Epithelial cell of proximal tubule (primary cell): ENCODE data around the gene AAK1. TPM values are rescaled to one million over a fixed set of nuclear protein-coding genes. Genes with fewer than 3 reads are reported as not detected.

Source experiments
- DNase-seq: peaks from one replicate; pipeline ENCODE4 v3.0.0-alpha.2; 2011; ENCODE audit warnings: low read depth
- H3K4me3 ChIP-seq: 2 replicates; pipeline ENCODE4 v1.5.1; 2011; ENCODE audit warnings: low read depth, mild to moderate bottlenecking, low read length
- total RNA-seq: library from RNA; depleted of rRNA; stranded (reverse); fragments of >200 nt; gene quantifications from 2 replicates; pipeline ENCODE4 v1.2.3, GENCODE V29; 2015
- TF ChIP-seq, protein P1 (sequence below): conservative IDR thresholded peaks from 2 replicates; pipeline ENCODE4 v1.5.1; 2012; ENCODE audit warnings: low read depth, mild to moderate bottlenecking, low read length

The AAK1 gene
- total RNA-seq, 1 donor from 2014 or later: 32.2 TPM

DNA sequence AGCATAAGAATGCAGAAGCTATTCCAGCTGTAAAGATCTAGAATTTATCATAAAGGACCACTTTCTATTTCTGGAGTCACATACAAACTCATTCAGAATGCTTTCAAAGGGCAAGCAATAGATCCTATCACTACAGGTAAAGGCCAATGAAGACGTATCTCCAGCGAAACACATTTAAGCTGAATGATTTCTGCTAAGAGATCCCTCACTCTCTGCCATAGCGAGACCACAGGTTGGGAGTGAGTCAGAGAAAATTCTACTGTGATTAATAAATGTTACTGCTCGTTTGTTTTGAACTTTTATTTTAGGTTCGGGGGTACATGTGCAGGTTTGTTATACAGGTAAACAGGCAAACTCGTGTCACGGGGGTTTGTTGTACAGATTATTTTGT lies 133.8 kb downstream of the AAK1 start:
- no peak overlapping the region for H3K4me3 ChIP-seq
- TF ChIP-seq, protein P1, sequence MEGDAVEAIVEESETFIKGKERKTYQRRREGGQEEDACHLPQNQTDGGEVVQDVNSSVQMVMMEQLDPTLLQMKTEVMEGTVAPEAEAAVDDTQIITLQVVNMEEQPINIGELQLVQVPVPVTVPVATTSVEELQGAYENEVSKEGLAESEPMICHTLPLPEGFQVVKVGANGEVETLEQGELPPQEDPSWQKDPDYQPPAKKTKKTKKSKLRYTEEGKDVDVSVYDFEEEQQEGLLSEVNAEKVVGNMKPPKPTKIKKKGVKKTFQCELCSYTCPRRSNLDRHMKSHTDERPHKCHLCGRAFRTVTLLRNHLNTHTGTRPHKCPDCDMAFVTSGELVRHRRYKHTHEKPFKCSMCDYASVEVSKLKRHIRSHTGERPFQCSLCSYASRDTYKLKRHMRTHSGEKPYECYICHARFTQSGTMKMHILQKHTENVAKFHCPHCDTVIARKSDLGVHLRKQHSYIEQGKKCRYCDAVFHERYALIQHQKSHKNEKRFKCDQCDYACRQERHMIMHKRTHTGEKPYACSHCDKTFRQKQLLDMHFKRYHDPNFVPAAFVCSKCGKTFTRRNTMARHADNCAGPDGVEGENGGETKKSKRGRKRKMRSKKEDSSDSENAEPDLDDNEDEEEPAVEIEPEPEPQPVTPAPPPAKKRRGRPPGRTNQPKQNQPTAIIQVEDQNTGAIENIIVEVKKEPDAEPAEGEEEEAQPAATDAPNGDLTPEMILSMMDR: no peak
- no peak for DNase-seq

DNA sequence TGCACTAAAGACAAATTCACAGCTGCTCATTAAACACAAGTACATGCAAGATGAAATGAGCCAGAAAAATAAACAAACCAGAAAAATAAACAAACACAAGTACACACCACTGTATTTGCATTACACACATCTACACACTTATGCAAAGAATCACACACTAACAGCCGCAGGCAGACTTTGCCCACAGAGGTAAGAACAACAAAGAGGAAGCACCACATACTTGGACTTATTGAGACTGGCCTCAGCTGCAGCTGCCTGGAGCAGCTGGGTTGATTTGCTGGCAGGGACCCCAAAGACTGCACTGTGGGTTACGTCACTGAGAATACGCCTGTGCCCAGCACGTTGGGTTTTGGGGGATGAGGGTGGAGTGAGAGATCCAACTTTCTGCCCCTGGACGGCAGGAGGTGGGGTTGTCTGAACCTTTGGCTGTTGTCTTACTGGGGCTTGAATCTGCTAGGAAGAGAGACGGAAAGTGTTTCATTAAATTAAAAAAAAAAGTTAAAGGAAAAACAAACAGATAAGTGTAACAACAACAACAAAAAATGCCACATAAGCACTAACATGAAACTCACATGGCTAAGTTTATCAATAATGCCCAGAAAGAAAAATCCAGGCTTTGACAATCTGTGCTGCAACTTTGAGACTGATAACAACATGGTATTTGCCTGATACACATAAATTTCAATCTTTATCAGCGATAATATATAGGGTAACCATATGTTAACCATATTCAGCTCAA lies 134.4 kb downstream of the AAK1 start:
- no peak for DNase-seq
- TF ChIP-seq, protein P1: no peak
- no peak overlapping the region for H3K4me3 ChIP-seq

DNA sequence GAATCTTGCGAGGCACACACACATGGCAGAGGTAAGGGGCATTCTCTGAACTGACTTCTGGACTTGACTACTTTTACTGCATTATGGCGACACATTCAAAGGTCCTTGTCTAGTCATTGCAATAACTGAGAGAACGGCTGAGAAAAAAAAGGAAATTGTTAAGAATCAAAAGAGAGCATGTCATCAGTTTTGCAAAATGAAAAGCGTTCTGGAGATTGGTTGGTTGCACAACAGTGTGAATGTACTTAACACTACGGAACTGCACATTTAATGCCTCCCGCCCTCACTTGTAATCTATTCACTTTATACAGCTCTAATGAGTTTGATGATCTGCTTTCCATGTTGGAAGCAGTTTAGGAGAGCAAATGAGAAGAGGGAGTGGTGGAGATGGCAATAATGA lies 137.8 kb downstream of the AAK1 start:
- no peak for DNase-seq
- TF ChIP-seq, protein P1: no peak
- H3K4me3 ChIP-seq: no peak overlapping the region

DNA sequence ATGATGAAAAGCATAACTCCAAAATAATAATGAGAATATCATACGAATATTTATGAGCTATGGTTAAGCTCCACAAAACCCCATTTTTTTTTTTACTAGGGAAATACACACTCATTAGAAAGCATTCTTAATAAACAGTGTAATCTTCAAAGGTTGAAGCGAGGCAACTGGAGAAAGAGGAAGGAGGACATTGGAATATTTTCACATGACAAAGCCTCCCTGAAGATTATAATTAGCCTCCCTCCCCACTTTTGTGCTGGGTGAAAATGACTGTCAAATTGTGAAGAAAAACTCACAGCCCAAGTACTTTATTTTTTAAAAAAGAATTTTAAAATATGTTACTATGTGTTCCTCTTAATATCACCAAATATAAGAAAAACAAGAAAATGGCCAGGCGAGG lies 142.2 kb downstream of the AAK1 start:
- TF ChIP-seq, protein P1: no peak
- H3K4me3 ChIP-seq: no peak overlapping the region
- no peak for DNase-seq

DNA sequence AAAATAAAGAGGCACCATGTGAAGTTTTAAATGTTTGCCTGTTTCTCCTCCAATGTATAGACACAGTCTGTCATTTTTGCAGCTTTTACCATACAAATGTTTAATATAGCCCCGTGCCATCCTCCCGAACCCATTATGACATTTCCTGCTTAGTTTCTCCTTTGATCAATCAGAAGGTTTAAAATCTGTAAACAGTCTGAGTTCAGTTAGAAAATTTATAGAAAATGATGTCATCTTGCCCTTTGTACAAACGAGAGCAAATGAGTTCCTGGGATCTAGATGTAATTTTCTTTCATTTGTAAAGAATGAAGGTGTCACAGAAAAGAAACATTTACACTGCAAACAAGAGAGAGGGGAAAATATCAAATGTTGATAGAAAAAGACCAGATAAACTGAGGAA lies 143.6 kb downstream of the AAK1 start:
- TF ChIP-seq, protein P1: no peak
- DNase-seq: no peak
- H3K4me3 ChIP-seq: no peak overlapping the region

DNA sequence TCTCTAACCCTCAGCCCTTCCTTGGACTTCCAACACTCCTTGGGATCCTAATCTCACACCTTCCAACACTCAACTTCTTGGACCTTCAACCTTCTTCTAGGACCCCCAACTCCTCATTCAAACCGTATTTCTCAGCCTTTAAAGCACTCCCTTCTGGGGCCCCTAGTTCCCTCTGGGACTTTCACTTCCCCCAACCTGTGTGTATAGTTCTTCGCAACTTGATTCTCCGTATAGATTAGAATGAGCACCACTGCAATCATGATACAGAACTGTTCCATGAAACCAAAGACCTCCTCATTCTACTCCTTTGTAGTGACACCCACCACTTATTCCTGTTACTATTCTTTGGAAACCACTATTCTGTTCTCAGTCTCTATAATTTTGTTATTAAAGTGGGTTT lies 144.3 kb downstream of the AAK1 start:
- no peak for DNase-seq
- TF ChIP-seq, protein P1: no peak
- H3K4me3 ChIP-seq: no peak overlapping the region

DNA sequence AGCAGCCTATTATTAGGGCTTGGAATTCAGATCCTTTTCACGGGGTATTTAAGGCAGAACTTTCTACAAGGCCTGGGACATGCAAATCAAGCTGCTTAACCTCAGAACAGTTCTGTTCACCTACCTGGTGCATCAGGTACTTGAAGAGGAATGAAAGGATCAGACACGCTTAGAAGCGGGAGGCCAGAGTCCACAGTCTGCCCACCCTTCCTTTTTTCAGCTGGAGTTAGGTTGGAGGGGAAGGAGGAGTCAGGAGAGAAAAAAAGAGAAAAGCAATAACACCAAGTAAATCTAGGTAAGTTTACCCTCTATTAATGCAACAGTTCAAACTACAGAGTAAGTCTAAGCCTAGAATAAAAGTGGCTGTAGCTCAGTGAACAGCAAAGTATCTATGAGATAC lies 147.7 kb downstream of the AAK1 start:
- no peak for DNase-seq
- no peak overlapping the region for H3K4me3 ChIP-seq
- TF ChIP-seq, protein P1: no peak
